K562 (cell line): ENCODE data around the gene TMEM203. TPM values are rescaled to one million over a fixed set of nuclear protein-coding genes. Genes with fewer than 3 reads are reported as not detected.

Experiments used
- ATAC-seq: fragments of 200-7000 bp; cut with Tn5 transposase; 3 replicates; pipeline ENCODE4 v1.9.1; 2020; ENCODE audit warnings: moderate library complexity
- BruUV-seq: library from RNA; stranded (reverse); fragments of 400-500 nt; replicated peaks from 2 replicates; lab custom pipeline; 2021; lab: Mats Ljungman, UMichigan
- CTCF ChIA-PET: fragments of 300-600 bp; formaldehyde crosslinking; extraction: SDS; loops from one replicate; lab custom pipeline; 2021; ENCODE audit warnings: low intra/inter-chr PET ratio; lab: Yijun Ruan, JAX
- POLR2A ChIA-PET: fragments of 300-600, 350-650 bp; sonication (Branson Sonifier 250); formaldehyde crosslinking; extraction: SDS; loops from one replicate; lab custom pipeline; 2021; ENCODE audit warnings: antibody characterized with exemption, inconsistent platforms; lab: Yijun Ruan, JAX
- DNase-seq, 4 experiments: peaks; one replicate each; pipeline versions ENCODE4 v3.0.0 to v3.0.0-alpha.2; 2011 to 2018; ENCODE audit warnings: low spot score in 3 of 4, mixed read lengths in 3 of 4; ENCODE audit errors: extremely low read depth in 1 of 4
- FAIRE-seq: peaks from 2 replicates; lab custom pipeline; 2011; peaks lifted over from hg19 to GRCh38; lab: Jason Lieb, UNC
- H2AFZ ChIP-seq: 2 replicates; pipeline ENCODE4 v1.6.0; 2011; ENCODE audit warnings: low read depth, low read length, control low read depth, inconsistent platforms
- H3K27ac ChIP-seq: fragments of 200-600 bp; 3 replicates; pipeline ENCODE4 v1.8.0; 2011; ENCODE audit warnings: low read depth, mild to moderate bottlenecking, control low read depth, inconsistent platforms, low read length, moderate library complexity, mixed read lengths; ENCODE audit errors: extremely low read depth
- H3K27me3 ChIP-seq, 2 experiments: fragments of 300-600 bp in 1 of 2; 2 replicates in 1 of 2; 3 replicates in 1 of 2; pipeline versions ENCODE4 v1.6.0 to v1.8.0; 2011; ENCODE audit warnings: inconsistent platforms in 2 of 2, low read length in 2 of 2, mild to moderate bottlenecking in 1 of 2, mixed read lengths in 1 of 2, moderate library complexity in 1 of 2; ENCODE audit not compliant: control insufficient read depth in 2 of 2, insufficient read depth in 2 of 2
- H3K36me3 ChIP-seq: fragments of 300-600 bp; 3 replicates; pipeline ENCODE4 v1.8.0; 2011; ENCODE audit warnings: mild to moderate bottlenecking, low read length, inconsistent platforms; ENCODE audit not compliant: control insufficient read depth, insufficient read depth
- H3K4me1 ChIP-seq, 2 experiments: fragments of 200-600 bp in 1 of 2; replicated peaks in 1 of 2; 2 replicates in 1 of 2; 3 replicates in 1 of 2; pipeline versions ENCODE4 v1.5.1 to v1.8.0; 2011; ENCODE audit warnings: inconsistent platforms in 2 of 2, low read length in 2 of 2, mild to moderate bottlenecking in 1 of 2, mixed read lengths in 1 of 2, moderate library complexity in 1 of 2; ENCODE audit not compliant: control insufficient read depth in 2 of 2, insufficient read depth in 2 of 2
- H3K4me2 ChIP-seq: 2 replicates; pipeline ENCODE4 v1.6.1; 2011; ENCODE audit warnings: low read length, control low read depth, inconsistent platforms, mixed read lengths; ENCODE audit not compliant: insufficient read depth
- H3K4me3 ChIP-seq: fragments of 200-600 bp; sonication (generic), shearing (Covaris generic); 2 replicates; pipeline ENCODE4 v1.5.1; 2016; ENCODE audit warnings: control low read depth, inconsistent platforms
- H3K79me2 ChIP-seq: fragments of 200-600 bp; 3 replicates; pipeline ENCODE4 v1.8.0; 2011; ENCODE audit warnings: low read length, inconsistent platforms; ENCODE audit not compliant: control insufficient read depth, insufficient read depth
- H3K9ac ChIP-seq, 2 experiments: 2 replicates each; pipeline versions ENCODE4 v1.6.0 to v1.6.1; 2011; ENCODE audit warnings: low read depth in 2 of 2, low read length in 2 of 2, control low read depth in 1 of 2, inconsistent platforms in 1 of 2, mild to moderate bottlenecking in 1 of 2, mixed read lengths in 1 of 2; ENCODE audit not compliant: insufficient read depth in 1 of 2
- H3K9me1 ChIP-seq: one replicate; pipeline ENCODE4 v1.6.0; 2011; ENCODE audit warnings: inconsistent platforms, mild to moderate bottlenecking, low read length, moderate library complexity; ENCODE audit not compliant: control insufficient read depth, insufficient read depth
- H3K9me3 ChIP-seq: replicated peaks from 2 replicates; pipeline ENCODE4 v1.5.1; 2011; ENCODE audit warnings: low read depth, low read length, inconsistent platforms; ENCODE audit not compliant: control insufficient read depth, insufficient read depth
- H4K20me1 ChIP-seq: replicated peaks from 2 replicates; pipeline ENCODE4 v1.6.1; 2011; ENCODE audit warnings: low read length, inconsistent platforms, mixed read lengths; ENCODE audit not compliant: control insufficient read depth, insufficient read depth
- AFF4 ChIP-seq: sonication (generic); formaldehyde crosslinking; IDR thresholded peaks from 2 replicates; pipeline ENCODE4 v1.8.0; 2023; ENCODE audit warnings: mild to moderate bottlenecking, missing genetic modification reagents
- PCBP1 ChIP-seq: fragments of 200-400 bp; formaldehyde crosslinking; IDR thresholded peaks from 2 replicates; pipeline ENCODE4 v1.6.1; 2018; ENCODE audit warnings: mild to moderate bottlenecking, low read depth, low read length; ENCODE audit not compliant: poor library complexity, severe bottlenecking
- RNF2 ChIP-seq: sonication (generic); IDR thresholded peaks from 2 replicates; pipeline ENCODE4 v1.6.1; 2016
- SPI1 ChIP-seq: IDR thresholded peaks from 2 replicates; pipeline ENCODE4 v1.6.1; 2011; ENCODE audit warnings: low read depth, low read length, control low read depth, borderline replicate concordance
- ZNF232 ChIP-seq: sonication (generic); formaldehyde crosslinking; IDR thresholded peaks from 2 replicates; pipeline ENCODE4 v1.8.0; 2022; ENCODE audit warnings: mild to moderate bottlenecking, missing genetic modification reagents
- WGBS: fragments of 100-300 bp; shearing (Covaris generic); methylation state at CpG from one replicate; pipeline ENCODE4 v1.1.6; 2016; ENCODE audit warnings: low coverage, mixed read lengths; ENCODE audit not compliant: insufficient coverage; ENCODE audit errors: missing lambda C conversion rate; 5-methylcytosine and 5-hydroxymethylcytosine counted together
- in situ Hi-C: fragments of 300-500 bp; cut with MboI; formaldehyde crosslinking; loops from 4 replicates; pipeline ENCODE4 v1.15.0; 2018; ENCODE audit warnings: inconsistent platforms, mixed read lengths
- intact Hi-C: fragments of 100-400 bp; cut with micrococcal nuclease; formaldehyde crosslinking; loops from 2 replicates; pipeline ENCODE4 v1.14.2; 2022
- polyA plus RNA-seq, 8 experiments: library from polyadenylated mRNA; depleted of rRNA in 4 of 8; stranded (reverse) in 5 of 8; unstranded in 3 of 8; fragments of >200 nt; fragmentation: Nextera tagmentation in 2 of 8; fragmentation: Illumina TruSeq in 1 of 8; extraction: Ambion mirVana in 2 of 8; extraction: Trizol in 1 of 8; gene quantifications; 2 replicates each; pipeline versions ENCODE4 v1.2.1 to v1.2.3, GENCODE V29; 2011 to 2014; ENCODE audit warnings: inconsistent platforms in 1 of 8, missing spikeins in 1 of 8
- total RNA-seq, 7 experiments: library from RNA; depleted of rRNA in 6 of 7; stranded (reverse); fragments of >200 nt in 6 of 7; fragmentation: Illumina TruSeq in 2 of 7; extraction: Trizol in 2 of 7; gene quantifications; 2 replicates each; pipeline versions ENCODE4 v1.2.1 to v1.2.3, GENCODE V29; 2011 to 2021; ENCODE audit warnings: low replicate concordance in 1 of 7

TMEM203 gene
- total and polyA plus RNA-seq, 9 of the 15 experiments (the other 6 are each of a cell fraction or from before 2014, with no cell fraction given): 8.8 to 59.5 (median 37.6) TPM

GRCh38 chr9:137193771-137194170 lies 11.7 kb downstream of the TMEM203 start:
- H3K9me1 ChIP-seq: no peaks in the 10 kb centered on the region
- ChIA-PET CTCF (no interaction called here), POLR2A (interaction anchor here (0.5 to 1.6 kb wide), 3 partner anchors 9 to 64 kb away, joined by 3 to 9 read pairs (median 7); no protein-coding TSS in a partner anchor)
- H4K20me1 ChIP-seq: peaks cover 2% of the 10 kb centered on the region
- H3K4me3 ChIP-seq: no peak overlapping the region
- H3K4me1 ChIP-seq: peaks cover 12 to 98% of the 10 kb centered on the region in 2 experiments; a peak in 4 of 5 replicates
- H3K27me3 ChIP-seq: no peaks in the 10 kb centered on the region
- no TSS peak for BruUV-seq
- no peak for TF ChIP-seq AFF4 (CRISPR knock-in tag)
- TF ChIP-seq SPI1: no peak
- peak; percentile 13 for TF ChIP-seq PCBP1
- no peak for TF ChIP-seq RNF2
- TF ChIP-seq ZNF232 (CRISPR knock-in tag): no peak
- H3K9me3 ChIP-seq: no peaks in the 10 kb centered on the region
- DNase-seq: no peak
- H3K4me2 ChIP-seq: no peak overlapping the region
- intact Hi-C loops (no loop called here), in situ Hi-C loops (no loop called here)
- FAIRE-seq: no peak
- H3K27ac ChIP-seq: no peak overlapping the region
- H3K9ac ChIP-seq: peak overlapping the region in 1 of 2 experiments; percentile 81; a peak in 2 of 4 replicates
- no peak overlapping the region for H2AFZ ChIP-seq
- H3K79me2 ChIP-seq: peaks cover 48% of the 10 kb centered on the region
- peaks cover 36% of the 10 kb centered on the region; the same call in 1 of the 3 replicates for H3K36me3 ChIP-seq
- WGBS: 82% methylated on average over 4 of the region's 14 CpGs
- ATAC-seq: no peak
